Psoas muscle (tissue), 8 donors: ENCODE measurements around the gene GALNT12. TPM values are rescaled to one million over a fixed set of nuclear protein-coding genes. Genes with fewer than 3 reads are reported as not detected.

ENCODE experiments used
- ATAC-seq, 4 donors: fragments of 200-7000 bp; cut with Tn5 transposase; one replicate each; pipeline ENCODE4 v1.9.1; 2020; ENCODE audit warnings: moderate library complexity in 3 of 4, mild to moderate bottlenecking in 2 of 4
- DNase-seq, 2 donors: peaks; one replicate each; pipeline ENCODE4 v3.0.0-alpha.2; 2020
- H3K27ac ChIP-seq: fragments of 200-600 bp; one replicate; pipeline ENCODE4 v1.8.0; 2022
- H3K27me3 ChIP-seq, 3 donors: fragments of 200-600 bp in 1 of 3; one replicate each; pipeline versions ENCODE4 v1.6.1 to v1.8.0; 2013 to 2022; ENCODE audit warnings: low read length in 2 of 3, mild to moderate bottlenecking in 2 of 3, moderate library complexity in 1 of 3; ENCODE audit not compliant: insufficient read depth in 3 of 3
- H3K36me3 ChIP-seq, 2 donors: fragments of 200-600 bp in 1 of 2; one replicate each; pipeline versions ENCODE4 v1.6.1 to v1.8.0; 2013 to 2022; ENCODE audit warnings: low read depth in 1 of 2, mild to moderate bottlenecking in 1 of 2, moderate library complexity in 1 of 2; ENCODE audit not compliant: insufficient read depth in 1 of 2
- H3K4me1 ChIP-seq: fragments of 200-600 bp; one replicate; pipeline ENCODE4 v1.8.0; 2022
- H3K4me3 ChIP-seq: fragments of 200-600 bp; one replicate; pipeline ENCODE4 v1.8.0; 2022; ENCODE audit warnings: mild to moderate bottlenecking
- H3K9me3 ChIP-seq: fragments of 200-600 bp; one replicate; pipeline ENCODE4 v1.8.0; 2022
- CTCF ChIP-seq: fragments of 200-600 bp; IDR thresholded peaks from one replicate; pipeline ENCODE4 v1.8.0; 2022; ENCODE audit warnings: antibody characterized with exemption
- WGBS, 3 donors: extraction: QIAGEN DNeasy Blood & Tissue Kit; methylation state at CpG; one replicate each; pipeline versions ENCODE4 v1.1.6 to v1.1.7; 2013; 5-methylcytosine and 5-hydroxymethylcytosine counted together
- intact Hi-C, 2 donors: fragments of 100-400 bp; cut with DNase I; formaldehyde crosslinking; loops; one replicate each; pipeline versions ENCODE4 v1.11.0 to v1.14.2; 2022
- polyA plus RNA-seq, 3 donors: library from polyadenylated mRNA; stranded (reverse); fragments of 200-250 nt; gene quantifications; one replicate each; pipeline ENCODE4 v1.2.3, GENCODE V29; 2013
- total RNA-seq, 4 donors: library from RNA; stranded (reverse); fragmentation: NEBNext Ultra II Directional in 2 of 4; extraction: Animal tissue kit (Norgen Biotek cat#: 25700) in 2 of 4; gene quantifications; one replicate each; pipeline versions ENCODE4 v1.2.1 to v1.2.4, GENCODE V29; 2021 to 2023
- donor health status: healthy with polysubstance abuse.
- donor health status: DM: no; HTN: no; CAD: no; lungs with moderate emphysema.
- donor health status: Bipolar disorder and iron deficiency.
- donor health status: healthy.
- donor health status: DM: yes; HTN: yes; CAD: no.
- donor health status: DM: no; HTN: no; CAD: no.
- donor health status: DM: no; HTN: no; CAD: no.
- donor health status: DM: yes; HTN: yes; CAD: no.

GALNT12 gene
- total and polyA plus RNA-seq, 7 donors: 0.12 to 0.32 (median 0.28) TPM; not detected in 1

- H3K4me3 ChIP-seq: no peak overlapping the region
- H3K4me1 ChIP-seq: no peaks in the 10 kb centered on the region
- WGBS, 3 donors: 42 to 47% (median 43%) methylated on average over 8 of the region's 8 CpGs
- peak; percentile 63 for TF ChIP-seq CTCF
- H3K36me3 ChIP-seq: peaks cover 4 to 64% of the 10 kb centered on the region in 2 donors
- DNase-seq (no peak), ATAC-seq (peak in 2 of 4 donors; percentile 49 to 53)
- no peak overlapping the region for H3K27ac ChIP-seq
- no peaks in the 10 kb centered on the region for H3K27me3 ChIP-seq
- H3K9me3 ChIP-seq: no peaks in the 10 kb centered on the region
- intact Hi-C loops: loop anchor here in 1 of 2 donors (2.0 kb wide), 1 partner anchor 461 kb away; no protein-coding TSS in a partner anchor
Measured at GRCh38 chr9:98775831-98776441, 31.5 kb upstream of the GALNT12 start.

GRCh38 chr9:98777618-98778017 lies 29.9 kb upstream of the GALNT12 start:
- no peaks in the 10 kb centered on the region for H3K4me1 ChIP-seq
- H3K9me3 ChIP-seq: no peaks in the 10 kb centered on the region
- no peak overlapping the region for H3K4me3 ChIP-seq
- intact Hi-C loops: loop anchor here in 1 of 2 donors (2.0 kb wide), 1 partner anchor 463 kb away; no protein-coding TSS in a partner anchor
- 93 to 99% (median 94%) methylated on average over 4 of the region's 4 CpGs for WGBS, 3 donors
- no peaks in the 10 kb centered on the region for H3K27me3 ChIP-seq
- DNase-seq (no peak), ATAC-seq (no peak)
- H3K27ac ChIP-seq: no peak overlapping the region
- TF ChIP-seq CTCF: no peak
- peaks cover 0 to 63% of the 10 kb centered on the region in 2 donors for H3K36me3 ChIP-seq

- 88 to 96% (median 95%) methylated on average over 8 of the region's 8 CpGs for WGBS, 3 donors
- Histone ChIP-seq H3K4me3 (no peak overlapping the region), H3K27me3 (no peaks in the 10 kb centered on the region), H3K9me3 (no peaks in the 10 kb centered on the region), H3K36me3 (peaks cover 0 to 61% of the 10 kb centered on the region in 2 donors), H3K27ac (no peak overlapping the region), H3K4me1 (no peaks in the 10 kb centered on the region)
- no peak for DNase-seq
- no peak for TF ChIP-seq CTCF
- no peak for ATAC-seq
- intact Hi-C loops: no loop called here
Measured at GRCh38 chr9:98778251-98778650, 29.2 kb upstream of the GALNT12 start.

- Histone ChIP-seq H3K4me1 (no peaks in the 10 kb centered on the region), H3K36me3 (peaks cover 0 to 61% of the 10 kb centered on the region in 2 donors), H3K4me3 (no peak overlapping the region), H3K27ac (no peak overlapping the region), H3K27me3 (no peaks in the 10 kb centered on the region), H3K9me3 (no peaks in the 10 kb centered on the region)
- ATAC-seq (no peak), DNase-seq (no peak)
- WGBS, 3 donors: 78 to 85% (median 82%) methylated on average over 8 of the region's 8 CpGs
- no peak for TF ChIP-seq CTCF
- intact Hi-C loops: no loop called here
Measured at GRCh38 chr9:98778711-98779530, 28.5 kb upstream of the GALNT12 start.
